GM19043 (cell line): Measurements from ENCODE around the gene NFIC.
"Not testable (repeated sequence)": the region's sequence is repeated elsewhere in the genome, so short reads cannot be mapped to it uniquely, and the experiment has no call there.

ENCODE experiments used
- ATAC-seq: cut with Tn5 transposase; IDR thresholded peaks from one replicate; pipeline ENCODE4 v1.9.1; 2021; ENCODE audit warnings: low read depth; ENCODE audit not compliant: unreplicated experiment

Gene NFIC

DNA sequence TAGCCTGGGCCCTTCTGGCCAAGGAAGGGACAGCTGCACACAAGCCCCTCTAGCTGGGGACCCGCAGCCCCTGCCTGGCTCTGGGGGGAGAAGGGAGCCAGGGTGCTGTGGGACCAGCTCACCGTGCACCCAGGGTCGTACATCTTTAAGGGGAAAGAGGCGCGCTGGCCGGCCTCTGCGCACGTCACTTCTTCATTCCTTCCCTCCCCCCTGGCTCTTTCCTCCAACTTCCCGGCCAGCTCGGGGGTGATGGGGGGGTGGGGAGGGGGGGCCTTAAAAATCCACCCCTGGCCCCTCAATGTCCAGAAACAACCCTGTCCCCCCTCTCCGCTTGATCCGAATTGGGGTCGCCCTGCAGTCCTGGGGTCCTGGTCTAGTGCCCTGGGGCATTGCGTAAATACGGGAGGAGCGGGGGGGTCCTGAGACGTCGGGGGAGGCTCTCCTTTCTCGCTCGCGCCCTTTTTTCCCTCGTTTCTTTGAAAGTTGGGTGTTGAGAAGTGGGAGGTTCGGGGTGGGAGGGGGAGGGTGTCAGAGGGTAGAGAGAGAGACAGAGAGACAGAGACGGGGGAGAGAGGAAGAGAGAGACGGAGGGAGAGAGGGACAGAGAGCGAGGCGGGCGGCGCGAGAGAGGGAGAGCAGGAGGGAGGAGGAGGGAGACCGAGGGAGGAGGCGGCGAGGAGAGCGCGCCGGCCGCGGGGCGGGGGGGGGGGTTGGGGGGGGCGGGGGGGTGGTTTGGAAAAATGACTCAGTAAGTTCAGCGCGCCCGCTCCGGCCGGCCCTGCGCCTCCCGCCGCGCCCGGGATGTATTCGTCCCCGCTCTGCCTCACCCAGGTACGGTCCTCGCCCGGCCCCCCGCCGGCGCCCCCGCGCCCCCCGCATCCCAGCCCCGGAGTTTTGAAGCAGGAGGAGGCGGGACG lies at the start of gene NFIC:
TSS of gene NFIC (plus strand) at position 748 of the 917 bp plus-strand sequence. CDS start at position 802, 54 bp downstream.
- no peak for ATAC-seq

- no peak for ATAC-seq
These were observed 49.6 kb upstream of the NFIC start for GRCh38 chr19:3316659-3317207.

- no peak for ATAC-seq
These were observed 46.6 kb upstream of the NFIC start for GRCh38 chr19:3319643-3320353.

GRCh38 chr19:3320354-3320670 lies 46.1 kb upstream of the NFIC start:
- no peak for ATAC-seq

DNA sequence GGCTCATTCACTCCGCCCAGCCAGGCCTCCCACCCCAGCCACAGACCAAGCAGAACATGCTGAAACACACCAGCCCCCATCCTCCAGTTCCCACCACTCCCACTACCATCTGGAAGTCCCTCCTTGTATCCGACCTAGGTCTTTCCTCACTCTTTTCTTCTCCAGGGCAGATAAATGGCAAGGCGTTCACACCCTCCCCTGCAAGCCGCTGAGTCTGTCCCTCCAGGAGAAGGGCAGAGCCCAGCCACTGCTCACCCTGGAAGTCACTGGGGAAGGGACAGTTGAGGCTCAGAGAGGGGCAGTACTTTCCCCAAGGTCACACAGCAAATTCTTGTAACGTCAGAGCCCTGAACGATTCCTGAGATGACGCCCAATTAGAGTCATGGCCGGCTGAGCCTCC lies 45.5 kb upstream of the NFIC start:
- ATAC-seq, result no peak

- no peak for ATAC-seq
These were observed 44.7 kb upstream of the NFIC start for GRCh38 chr19:3321696-3322095.

DNA sequence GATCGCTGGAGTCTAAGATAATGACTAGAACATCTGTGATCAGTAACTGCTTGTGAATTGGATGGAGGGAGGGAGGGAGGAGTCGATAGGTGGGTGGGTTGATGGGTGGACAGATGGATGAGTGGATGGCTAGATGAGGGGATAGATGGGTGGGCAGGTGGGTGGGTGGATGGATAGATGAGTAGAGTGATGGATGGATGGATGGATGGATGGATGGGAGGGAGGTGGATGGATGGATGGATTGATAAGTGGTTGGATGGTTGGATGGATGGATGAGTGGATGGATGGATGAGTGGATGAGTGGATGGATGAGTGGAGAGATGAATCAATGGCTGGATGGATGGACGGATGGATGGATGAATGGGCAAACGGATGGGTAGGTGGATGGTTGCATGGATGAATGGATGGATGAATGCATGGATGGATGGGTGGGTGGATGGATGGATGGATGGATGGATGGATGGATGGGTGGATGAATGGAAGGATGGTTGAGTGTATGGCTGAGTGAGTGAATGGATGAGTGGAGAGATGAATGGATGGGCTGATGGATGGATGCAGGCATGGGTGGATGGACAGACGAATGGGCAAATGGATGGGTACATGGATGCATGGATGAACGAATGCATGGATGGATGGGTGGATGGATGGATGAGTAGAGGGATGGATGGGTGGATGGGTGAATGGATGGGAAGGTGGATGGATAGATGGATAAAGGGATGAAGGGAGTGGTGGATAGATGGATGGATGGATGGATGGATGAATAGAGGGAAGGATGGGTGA lies 44.0 kb upstream of the NFIC start:
- no peak for ATAC-seq

DNA sequence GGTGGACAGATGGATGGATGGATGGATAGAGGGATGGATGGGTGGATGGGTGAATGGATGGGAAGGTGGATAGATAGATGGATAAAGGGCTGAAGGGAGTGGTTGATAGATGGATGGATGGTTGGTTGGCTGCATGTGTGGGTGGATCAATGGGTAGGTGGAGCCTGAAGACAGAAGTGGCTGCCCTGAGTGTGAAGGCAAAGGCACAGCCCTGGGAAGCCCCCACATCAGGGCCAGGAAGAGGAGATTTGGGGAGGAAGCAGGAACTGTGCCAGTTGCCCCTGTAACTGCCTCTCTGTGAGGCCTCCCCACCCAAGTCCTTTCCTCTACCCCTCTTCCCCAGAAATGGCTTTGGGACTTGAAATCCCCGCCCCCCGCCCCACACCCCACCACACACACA lies 43.4 kb upstream of the NFIC start:
- no peak for ATAC-seq

DNA sequence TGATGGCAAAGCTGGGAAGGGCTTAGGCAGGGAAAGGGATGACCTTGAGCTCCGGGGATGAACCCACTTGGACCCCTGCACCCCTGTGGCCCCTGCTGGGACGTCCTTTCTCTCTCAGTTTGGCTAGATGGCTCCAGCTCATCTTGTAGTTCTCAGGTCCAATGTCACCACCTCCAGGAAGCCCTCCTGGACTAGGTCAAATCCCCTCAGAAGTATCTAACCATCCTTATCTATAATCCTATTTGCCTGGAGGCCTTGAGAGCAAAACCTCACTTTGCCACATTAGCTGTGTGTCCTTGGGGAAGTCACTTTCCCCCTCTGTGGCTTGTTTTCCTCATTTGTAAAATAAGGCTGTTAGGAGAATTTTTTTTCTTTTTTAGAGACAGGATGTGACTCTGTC lies 42.7 kb upstream of the NFIC start:
- no peak for ATAC-seq

DNA sequence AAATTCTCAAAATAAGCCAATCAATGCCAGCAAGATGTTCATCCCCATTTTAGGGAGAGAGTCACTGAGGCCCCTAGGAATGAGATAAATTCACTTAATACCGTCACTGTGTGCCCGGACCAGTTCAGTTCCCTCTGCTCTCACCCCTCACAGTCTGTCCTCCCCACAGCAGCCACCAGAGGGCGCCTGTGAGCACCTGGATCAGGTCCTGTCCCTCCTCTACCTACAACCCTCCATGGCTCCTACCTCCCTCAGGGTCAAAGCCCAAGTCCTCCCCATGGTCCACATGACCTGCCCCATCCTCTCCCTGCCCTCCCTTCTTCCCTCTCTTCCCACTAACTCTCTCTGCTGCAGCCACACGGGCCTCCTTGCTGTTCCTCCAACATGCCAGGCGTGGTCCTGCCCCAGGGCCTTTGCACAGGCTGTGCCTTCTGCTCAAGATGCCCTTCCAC lies 42.0 kb upstream of the NFIC start:
- no peak for ATAC-seq

DNA sequence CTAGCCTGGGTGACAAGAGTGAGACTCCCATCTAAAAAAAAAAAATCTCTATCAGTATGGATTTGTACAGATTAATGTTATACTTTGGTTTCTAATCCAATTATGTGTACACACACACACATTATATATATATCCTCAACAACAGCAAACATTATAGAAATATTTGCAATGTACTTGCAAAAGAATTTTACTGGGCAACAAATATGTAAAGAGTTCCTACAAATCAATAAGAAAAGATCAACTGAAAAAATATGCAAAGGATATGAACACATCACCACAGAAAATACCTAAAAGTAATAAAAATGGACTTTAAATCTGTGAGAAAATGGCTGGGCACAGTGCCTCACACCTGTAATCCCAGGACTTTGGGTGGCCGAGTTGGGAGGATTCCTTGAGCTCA lies 40.9 kb upstream of the NFIC start:
- no peak for ATAC-seq

GRCh38 chr19:3328743-3329142 lies 37.6 kb upstream of the NFIC start:
- ATAC-seq, result no peak

GRCh38 chr19:3330047-3330446 lies 36.3 kb upstream of the NFIC start:
- no peak for ATAC-seq

GRCh38 chr19:3332232-3332631 lies 34.2 kb upstream of the NFIC start:
- not testable (repeated sequence) for ATAC-seq

- ATAC-seq, result no peak
These were observed 33.3 kb upstream of the NFIC start for GRCh38 chr19:3333020-3333583.

DNA sequence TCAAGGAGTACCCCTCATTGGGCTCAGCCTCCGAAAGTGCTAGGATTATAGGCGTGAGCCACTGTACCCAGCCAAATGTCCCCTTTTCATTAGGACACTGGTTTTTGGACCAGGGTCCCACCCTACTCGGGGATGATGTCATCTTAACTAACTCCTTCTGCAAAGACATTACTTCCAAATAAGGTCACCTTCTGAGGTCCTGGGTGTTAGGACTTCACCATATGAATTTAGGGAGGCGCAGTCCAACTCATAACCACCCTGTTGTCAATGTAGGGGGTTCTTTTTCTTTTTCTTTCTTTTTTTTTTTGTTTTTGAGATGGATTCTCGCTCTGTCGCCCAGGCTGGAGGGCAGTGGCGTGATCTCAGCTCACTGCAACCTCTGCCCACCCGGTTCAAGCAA lies 32.7 kb upstream of the NFIC start:
- no peak for ATAC-seq

DNA sequence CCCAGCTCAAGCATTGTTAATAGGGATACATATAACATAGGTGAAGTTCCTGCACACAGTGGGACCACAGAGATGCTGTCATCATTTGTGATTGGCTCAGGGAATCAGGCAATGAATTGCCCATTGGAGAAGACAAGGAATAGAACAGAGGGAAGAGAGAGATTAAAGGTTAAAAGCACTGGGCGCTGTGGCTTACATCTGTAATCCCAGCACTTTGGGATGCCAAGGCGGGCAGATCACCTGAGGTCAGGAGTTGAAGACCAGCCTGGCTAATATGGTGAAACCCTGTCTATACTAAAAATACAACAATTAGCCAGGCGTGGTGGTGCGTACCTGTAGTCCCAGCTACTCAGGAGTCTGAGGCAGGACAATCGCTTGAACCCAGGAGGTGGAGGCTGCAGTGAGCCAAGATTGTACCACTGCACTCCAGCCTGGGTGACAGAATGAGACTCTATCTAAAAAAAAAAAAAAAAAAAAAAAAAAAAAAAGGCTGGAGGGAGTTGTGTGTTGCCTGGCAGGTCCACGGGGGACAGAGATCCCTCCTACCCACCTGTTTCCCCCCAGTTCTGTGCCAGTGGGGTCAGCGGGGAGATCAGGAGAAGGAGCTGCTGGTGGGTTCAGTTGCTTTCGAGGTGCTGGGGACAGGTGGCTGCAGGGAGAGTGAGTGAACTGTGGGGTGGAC lies 31.5 kb upstream of the NFIC start:
- ATAC-seq, result not testable (repeated sequence)

GRCh38 chr19:3335431-3336350 lies 30.7 kb upstream of the NFIC start:
- no peak for ATAC-seq

GRCh38 chr19:3336351-3336679 lies 30.1 kb upstream of the NFIC start:
- no peak for ATAC-seq
